Measurements from ENCODE around the gene CLPSL2.

Gene CLPSL2

GRCh38 chr6:35787266-35788218 is 11.1 kb downstream of the CLPSL2 start:
- no peak for DNase-seq

DNA sequence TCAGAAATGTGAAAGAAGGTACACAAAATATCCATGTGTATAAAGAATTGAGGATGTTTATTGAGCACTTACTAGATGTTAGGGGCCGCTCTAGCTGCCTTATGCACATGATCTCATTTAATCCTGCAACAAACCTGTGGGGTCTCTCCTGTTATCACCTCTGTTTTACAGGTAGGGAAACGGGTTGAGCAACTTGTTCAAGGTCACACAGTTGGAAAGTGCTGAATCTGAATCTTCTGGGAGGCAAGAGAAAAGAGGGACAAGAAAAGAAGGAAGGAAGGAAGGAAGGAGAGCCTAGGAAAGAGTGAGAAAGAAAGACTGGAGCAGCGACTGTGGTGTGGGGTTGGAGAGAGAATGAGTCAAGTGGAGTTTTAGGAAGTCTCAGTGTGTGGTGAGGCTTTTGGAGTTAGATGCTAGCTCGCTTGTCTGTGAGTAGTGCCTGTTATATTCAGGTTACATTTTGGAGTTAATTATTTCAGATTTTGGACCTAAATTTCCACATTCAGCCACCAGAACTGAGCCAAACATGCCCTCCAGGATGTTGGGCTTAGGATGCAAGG is 12.1 kb downstream of the CLPSL2 start:
- no peak for DNase-seq

GRCh38 chr6:35790683-35791082 is 14.3 kb downstream of the CLPSL2 start:
- DNase-seq = no peak

GRCh38 chr6:35794536-35795452 is 18.4 kb downstream of the CLPSL2 start:
- DNase-seq = no peak

- DNase-seq = no peak
These were observed 19.2 kb downstream of the CLPSL2 start for GRCh38 chr6:35795453-35796071.

DNA sequence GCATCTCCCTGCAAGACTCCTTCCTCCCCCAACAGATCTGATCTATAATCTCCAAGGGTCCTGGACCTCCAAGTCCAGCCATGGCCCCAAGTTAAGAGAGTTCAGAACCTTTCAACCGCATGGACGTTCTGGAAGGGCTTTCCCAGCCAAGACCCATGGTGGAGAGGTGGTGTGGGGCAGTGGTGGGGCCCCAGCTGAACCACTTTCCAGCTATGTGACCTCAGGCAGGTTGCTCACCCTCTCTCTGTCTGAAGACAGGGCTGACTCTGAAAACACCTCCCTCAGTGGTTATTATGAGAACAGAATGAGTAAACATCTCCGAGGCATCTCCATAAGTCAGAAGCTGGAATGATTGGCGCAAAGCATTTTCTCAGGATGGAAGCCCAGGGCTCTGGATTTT is 19.8 kb downstream of the CLPSL2 start:
- no peak for DNase-seq

- no peak for DNase-seq
These were observed 21.6 kb downstream of the CLPSL2 start for GRCh38 chr6:35797837-35798526.

DNA sequence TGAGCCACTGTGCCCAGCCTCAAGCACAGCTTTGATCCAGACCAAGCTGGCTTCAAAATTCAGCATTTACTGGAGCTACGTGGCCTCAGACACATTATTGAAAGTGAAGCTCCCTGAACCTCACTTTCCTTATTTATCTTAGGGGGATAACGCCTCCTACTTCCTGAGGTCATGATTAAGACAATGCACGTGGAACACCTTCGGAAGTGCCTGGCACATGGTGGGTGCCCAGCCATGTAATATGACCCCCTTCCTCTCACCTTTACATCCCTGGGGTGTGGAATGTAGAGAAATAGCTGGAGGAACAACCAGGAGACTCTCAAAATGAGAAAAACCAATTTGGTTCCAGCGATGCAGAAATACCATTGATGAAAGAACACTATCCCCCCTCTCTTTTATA is 22.3 kb downstream of the CLPSL2 start:
- no peak for DNase-seq

GRCh38 chr6:35801148-35801547 is 24.8 kb downstream of the CLPSL2 start:
- DNase-seq = no peak

DNA sequence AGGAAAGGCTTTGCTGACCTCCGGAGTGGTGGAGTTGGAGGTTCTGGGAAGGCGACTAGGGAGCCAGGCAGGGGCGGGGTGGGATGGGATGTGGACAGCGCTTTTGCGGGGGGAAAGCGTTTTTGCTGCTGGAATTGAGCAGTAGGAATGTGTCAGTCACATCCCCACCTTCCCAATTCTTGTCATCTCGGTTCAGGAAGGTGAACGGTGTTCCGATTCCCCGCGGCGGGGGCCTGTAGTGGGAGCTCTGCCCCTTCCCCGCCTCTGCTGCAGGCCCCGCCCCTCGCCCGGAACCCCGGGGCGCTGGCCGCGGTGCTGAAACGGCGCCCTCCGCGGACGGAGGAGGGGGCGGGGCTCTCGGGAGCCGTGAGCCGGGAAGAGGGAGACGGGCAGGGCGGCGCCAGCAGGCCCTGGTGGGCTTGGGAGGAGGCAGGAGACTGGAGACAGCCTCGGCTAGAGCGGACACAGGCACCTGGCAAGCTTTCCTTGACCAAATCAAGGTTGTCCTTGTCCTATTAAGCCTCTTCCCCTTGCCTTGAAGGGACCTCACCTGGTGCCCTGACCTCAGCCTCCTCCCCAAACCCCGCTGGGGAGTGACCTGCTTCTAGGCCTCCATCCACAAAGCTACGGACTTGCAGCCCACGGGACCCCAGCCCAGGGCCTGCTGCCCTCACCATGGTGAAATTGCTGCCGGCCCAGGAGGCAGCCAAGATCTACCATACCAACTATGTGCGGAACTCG is 28.8 kb downstream of the CLPSL2 start, which contains the start of gene LHFPL5:
Gene LHFPL5 (plus strand): TSS at position 357 of the 741 bp plus-strand sequence. CDS start 319 bp downstream, at position 676.
- DNase-seq = peak; percentile 63

DNA sequence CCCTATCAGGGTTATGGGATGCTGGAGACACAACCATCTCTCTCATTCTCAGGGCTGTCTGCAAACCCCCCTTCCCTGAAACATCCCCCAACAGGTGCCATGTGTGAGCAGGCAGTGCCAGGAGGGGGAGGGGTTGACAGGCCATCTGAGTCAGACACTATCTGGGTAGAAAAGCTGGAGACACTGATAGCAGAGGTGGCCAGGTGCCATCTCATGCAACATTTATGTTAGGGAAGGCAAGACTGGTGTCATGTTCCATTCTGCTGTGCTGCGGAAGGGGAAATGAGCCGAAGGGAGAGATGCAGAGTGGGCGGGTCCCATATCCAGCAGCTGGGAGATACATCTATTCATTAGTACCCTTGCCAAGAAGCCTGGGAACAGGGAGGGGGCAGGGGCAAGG is 32.3 kb downstream of the CLPSL2 start:
- peak; percentile 30 for DNase-seq

DNA sequence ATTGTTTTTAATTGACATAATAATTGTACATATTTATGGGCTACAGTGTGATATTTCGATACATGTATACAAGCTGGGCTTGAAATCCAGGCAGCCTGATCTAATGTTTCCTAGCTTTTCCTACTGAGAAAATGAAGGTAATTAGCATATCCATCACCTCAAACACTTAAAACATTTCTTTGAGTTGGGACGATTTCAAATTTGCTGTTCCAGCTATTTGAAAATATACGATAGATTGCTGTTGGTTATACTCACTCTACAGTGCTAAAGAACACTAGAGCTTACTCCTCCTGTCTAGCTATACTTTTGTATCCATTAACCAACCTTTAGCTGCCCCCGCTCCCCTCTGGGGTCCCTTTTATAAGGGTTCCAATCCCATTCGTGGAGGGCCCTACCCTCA is 33.4 kb downstream of the CLPSL2 start:
- no peak for DNase-seq

DNA sequence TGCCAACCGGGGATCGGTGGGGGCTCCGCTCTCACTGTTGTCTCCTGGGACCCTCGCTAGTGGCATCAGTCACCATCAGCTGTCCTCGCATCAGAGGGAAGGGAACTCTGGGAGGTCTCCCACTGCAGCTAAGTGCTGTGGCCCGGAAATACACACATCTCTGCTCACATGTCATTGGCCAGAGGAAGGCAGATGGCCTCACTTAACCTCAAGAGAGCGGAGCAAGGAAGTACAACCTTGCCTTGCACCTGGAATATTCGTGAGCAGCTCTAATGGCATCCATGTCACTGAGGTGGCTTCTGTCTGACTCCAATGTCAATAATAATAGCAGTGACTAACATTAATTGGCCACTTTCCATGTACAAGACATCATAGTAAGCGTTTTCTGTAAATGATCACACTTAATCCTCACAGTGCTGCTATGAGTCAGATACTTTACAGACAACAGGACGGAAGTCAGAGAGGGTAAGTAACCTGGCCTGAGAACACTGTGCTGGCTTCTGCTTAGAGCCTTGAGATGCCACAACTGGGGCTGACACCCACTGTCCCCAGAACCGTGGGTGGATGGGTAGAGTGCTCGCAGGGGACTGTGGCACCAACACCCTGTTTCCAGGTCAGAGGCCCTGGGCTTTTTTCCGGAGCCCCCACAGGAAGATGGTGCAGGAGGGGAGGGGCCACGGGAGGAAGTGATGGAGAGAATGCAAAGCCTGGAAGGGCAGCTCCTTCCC is 34.7 kb downstream of the CLPSL2 start:
- DNase-seq = no peak

- DNase-seq = no peak
These were observed 35.2 kb downstream of the CLPSL2 start for GRCh38 chr6:35811699-35811995.

DNA sequence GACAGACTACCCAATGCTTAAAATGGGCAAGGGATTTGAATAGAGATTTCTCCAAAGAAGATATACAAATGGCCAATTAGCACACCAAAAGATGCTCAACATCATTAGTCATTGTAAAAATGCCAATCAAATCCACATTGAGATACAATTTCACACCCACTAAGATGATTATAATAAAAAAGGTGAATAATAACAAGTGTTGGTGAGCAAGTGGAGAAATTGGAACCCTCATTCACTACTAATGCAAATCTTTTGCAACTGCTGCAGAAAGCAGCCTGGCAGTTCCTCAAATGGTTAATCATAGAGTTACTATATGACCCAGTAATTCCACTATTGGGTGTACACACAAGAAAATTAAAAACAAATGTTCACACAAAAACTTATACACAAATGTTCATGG is 41.1 kb downstream of the CLPSL2 start:
- DNase-seq = no peak

GRCh38 chr6:35823601-35824000 is 47.2 kb downstream of the CLPSL2 start:
- no peak for DNase-seq

DNA sequence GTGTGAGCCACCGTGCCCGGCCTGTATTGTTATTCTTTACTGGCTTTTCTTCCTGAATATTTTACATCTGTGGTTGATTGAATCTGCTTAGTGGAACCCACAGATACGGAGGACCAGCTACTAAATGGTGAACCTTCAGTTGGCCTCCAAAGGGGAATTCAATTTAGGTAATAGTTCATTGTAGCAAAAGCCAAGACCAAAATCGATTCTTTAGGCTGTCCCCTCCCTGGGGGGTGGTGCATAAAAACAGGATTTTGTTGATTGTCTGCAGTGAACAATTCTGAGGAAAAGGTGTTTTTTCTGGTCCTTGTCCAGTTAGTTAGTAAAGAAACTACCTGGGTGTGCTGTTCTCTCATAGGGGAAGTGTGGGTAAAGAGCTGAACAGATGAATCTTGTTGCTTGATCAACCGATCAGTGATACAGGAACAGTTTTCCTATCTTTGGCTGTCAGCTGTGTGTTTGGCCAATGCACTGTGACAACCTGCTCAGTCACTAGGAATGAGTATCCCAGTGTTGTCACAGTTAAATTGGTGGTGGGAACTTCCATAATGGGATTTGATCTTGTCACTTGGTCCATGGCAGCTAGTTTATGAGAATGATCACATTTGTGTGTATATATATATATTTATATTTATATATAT is 48.3 kb downstream of the CLPSL2 start:
- DNase-seq = no peak
